Left lobe of liver (tissue), 2 donors: Measurements from ENCODE around the gene MUC4. TPM values are rescaled to one million over a fixed set of nuclear protein-coding genes. Genes with fewer than 3 reads are reported as not detected.
A peak's percentile ranks its signal among the peaks of the same experiment; 100 is the strongest.

ENCODE experiments used
- ATAC-seq: fragments of 200-7000 bp; cut with Tn5 transposase; one replicate; pipeline ENCODE4 v1.9.1; 2020; ENCODE audit warnings: mild to moderate bottlenecking, moderate library complexity
- DNase-seq: peaks from one replicate; pipeline ENCODE4 v3.0.0-alpha.2; 2020; ENCODE audit warnings: low spot score
- total RNA-seq: library from RNA; stranded (reverse); gene quantifications from one replicate; pipeline ENCODE4 v1.2.1, GENCODE V29; 2021
- donor health status: DM: no; HTN: no; CAD: no; lungs with moderate emphysema.
- donor health status: DM: no; HTN: yes; CAD: no.

The MUC4 gene
- total RNA-seq, 1 donor from 2014 or later = 0.08 TPM

- ATAC-seq = no peak
- DNase-seq = no peak
Measured at GRCh38 chr3:195708626-195709481, 102.9 kb downstream of the MUC4 start.

- ATAC-seq = no peak
- DNase-seq = no peak
Measured at GRCh38 chr3:195708061-195708460, 103.7 kb downstream of the MUC4 start.

DNA sequence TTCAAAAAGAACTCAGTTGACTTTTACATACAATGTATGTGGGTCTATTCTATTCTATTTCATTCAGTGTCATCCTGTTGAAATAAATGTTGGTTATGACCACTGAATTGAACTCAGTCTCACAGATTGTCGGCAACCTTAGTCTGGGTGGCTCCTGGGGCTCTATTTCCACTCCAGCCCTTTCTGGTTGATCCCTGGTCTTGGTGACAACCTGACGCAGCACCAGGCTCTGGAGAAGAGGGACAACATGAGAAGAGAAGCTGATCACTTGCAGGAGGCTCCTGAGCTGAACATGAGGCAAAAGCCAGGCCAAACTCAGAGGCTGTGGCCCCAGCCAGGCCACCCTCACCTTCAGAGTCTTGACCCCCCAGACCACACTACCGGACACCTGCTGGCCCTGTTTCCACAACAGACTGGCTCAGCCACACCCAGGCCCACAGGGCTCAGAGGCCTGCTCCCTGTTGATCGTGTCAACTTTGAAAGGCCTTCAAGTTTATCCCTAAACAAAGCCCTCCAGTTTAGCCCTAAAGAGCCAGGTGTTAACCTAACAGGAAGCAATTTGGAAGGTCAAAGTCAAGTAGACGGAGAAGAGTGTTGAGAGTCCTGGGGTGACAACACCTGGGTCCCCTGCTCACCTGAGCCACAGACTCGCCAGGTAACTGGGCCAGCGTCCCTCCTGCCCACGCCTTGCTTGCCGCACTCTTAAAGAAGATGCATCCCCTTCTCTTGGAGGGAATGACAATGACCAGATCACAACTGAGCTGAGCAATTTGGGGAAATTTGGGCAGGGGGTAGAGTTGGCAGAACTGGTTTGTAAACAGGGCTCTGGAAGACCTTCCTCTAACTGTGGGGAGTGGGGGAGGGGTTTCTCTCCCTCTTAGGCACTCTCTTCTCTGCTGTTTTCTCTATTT is 106.4 kb downstream of the MUC4 start:
- peak; percentile 33 for ATAC-seq

DNA sequence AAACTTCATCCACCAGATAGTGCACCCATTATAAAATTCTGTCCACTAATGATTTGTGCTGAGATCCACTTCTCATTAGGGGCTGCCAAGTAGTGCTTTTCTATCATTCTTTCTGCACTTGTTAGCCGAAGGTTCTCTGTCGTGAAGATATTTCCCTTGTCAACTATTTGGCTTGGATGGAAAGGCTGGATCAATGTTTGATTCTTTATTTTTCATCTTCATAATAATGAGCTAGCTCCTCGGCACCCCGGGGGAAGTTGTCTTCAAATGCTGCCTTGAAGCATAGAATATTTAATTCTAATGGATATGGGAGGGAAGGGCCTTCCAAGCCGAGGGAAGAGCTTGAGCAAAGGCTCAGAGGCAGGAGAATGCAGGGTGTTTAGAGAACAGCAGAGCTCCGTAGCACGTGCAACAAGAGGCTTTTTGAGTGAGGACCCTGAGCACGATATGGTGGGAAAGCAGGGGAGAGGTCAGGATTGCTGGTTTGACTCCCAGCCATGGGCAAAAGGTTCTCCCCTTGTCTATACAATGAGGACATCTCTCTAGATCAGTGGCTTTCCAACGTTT is 107.2 kb downstream of the MUC4 start:
- no peak for ATAC-seq
- DNase-seq = no peak

More for the DNA sequence above, 106.4 kb downstream of the MUC4 start:
- no peak for DNase-seq

DNA sequence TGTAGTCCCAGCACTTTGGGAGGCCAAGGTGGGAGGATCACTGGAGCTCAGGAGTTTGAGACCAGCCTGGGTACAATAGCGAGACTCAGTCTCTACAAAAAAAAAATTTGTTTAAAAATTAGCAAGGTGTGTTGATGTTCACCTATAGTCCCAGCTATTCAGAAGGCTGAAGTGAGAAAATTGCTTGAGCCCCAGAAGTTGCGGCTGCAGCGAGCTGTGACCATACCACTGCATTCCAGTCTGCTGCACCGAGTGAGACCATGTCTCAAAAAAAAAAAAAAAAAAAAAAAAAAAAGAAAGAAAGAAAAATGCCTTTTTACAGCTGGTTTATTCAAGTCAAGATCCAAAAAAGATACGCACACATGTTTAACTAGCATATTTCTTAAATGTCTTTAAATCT is 108.0 kb downstream of the MUC4 start:
- ATAC-seq (no peak), DNase-seq (no peak)

GRCh38 chr3:195701042-195701915 is 110.5 kb downstream of the MUC4 start:
- no peak for ATAC-seq
- no peak for DNase-seq

- no peak for DNase-seq
- ATAC-seq = no peak
Measured at GRCh38 chr3:195700319-195700718, 111.4 kb downstream of the MUC4 start.

- ATAC-seq (peak; percentile 4), DNase-seq (no peak)
Measured at GRCh38 chr3:195699860-195700259, 111.9 kb downstream of the MUC4 start.

GRCh38 chr3:195699388-195699771 is 112.3 kb downstream of the MUC4 start:
- ATAC-seq = no peak
- DNase-seq = no peak

GRCh38 chr3:195698647-195699387 is 112.9 kb downstream of the MUC4 start:
- no peak for DNase-seq

DNA sequence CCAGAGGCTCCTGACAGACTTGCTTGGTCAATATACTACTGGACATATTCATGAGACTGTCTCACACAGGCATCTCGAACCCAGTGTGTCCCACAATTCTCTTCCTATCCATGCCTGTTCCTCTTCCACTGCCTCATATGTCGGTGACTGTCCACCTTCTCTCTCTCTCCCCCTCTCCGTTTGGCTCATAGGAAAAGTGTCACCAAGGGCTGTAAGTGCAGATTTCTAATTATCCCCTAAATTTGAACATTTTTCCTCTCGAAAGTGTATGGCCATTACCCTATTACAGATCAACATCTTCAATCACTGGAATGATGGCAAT is 113.4 kb downstream of the MUC4 start:
- no peak for ATAC-seq
- no peak for DNase-seq

More at GRCh38 chr3:195698647-195699387, 112.9 kb downstream of the MUC4 start:
- ATAC-seq = no peak

DNA sequence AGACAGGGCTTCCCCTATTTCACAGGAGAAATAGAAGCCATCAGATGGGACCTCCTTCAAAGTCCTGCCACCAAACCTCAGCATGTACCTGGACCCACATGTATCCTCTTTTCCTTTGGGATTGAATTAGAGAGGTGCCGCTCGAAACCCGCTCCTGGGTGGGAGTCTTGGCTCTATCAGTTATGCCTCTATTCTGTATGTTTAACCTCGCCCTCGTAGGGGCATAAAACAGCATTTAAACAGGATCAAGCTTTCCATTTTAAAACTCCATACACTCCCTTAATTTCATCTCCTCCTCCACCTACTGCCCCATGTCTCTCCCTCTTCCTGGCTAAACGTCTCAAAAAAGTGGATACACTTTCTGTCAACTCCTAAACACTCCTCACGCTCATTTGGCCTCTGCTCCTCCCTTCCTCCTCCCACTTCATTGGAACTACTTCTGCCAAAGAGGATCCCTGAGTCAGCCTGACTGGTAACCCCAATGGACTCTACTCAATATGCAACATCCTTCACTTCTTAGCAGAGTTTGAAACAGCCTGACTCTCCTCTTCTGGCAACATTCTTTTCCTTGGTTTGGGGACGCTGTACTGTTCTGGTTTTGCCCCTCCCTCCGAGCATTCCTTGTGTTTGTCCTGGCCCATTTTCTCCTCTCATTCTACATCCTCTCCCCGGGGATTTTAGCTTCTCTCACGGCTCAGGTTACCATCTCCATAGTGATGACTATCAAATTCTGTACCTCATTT is 114.0 kb downstream of the MUC4 start:
- DNase-seq = no peak

More for the DNA sequence above, 114.0 kb downstream of the MUC4 start:
- ATAC-seq = peak; percentile 13

Other genes starting within 250 kb of the MUC4 start
- gene APOD, start 228.0 kb downstream of the MUC4 start, total RNA-seq = 0.25 TPM
- gene MUC20, start 91.0 kb downstream of the MUC4 start, total RNA-seq = 29.6 TPM
- gene TNK2, start 96.6 kb upstream of the MUC4 start, total RNA-seq = 55.2 TPM